SHP77 treated with DMSO at 0.1 percent for 48 hours (cell line): Measurements from ENCODE around the gene HOXB7.

ENCODE experiments used
- DNase-seq: peaks from one replicate; lab custom pipeline; 2025; lab: John Stamatoyannopoulos, UW

HOXB7 gene

DNA sequence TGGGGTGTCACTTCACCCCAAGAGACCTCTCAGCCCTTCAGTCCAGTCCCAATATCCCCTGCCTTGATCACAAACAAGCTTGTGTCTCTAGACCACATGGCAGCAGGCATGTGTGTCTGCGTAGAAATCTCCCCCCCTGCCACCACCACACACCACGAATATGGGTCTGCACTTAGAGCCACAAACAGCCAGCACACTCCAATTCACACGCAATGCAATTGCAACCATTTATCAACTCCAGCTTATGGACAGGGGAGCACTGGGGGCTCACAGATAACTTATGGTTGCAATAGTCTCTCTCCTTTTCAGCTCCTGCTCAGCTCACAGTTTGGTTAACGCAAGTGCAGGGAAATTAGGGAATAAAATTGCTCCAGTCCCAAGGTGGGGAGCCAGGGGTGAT is 12.8 kb upstream of the HOXB7 start:
- no peak for DNase-seq

GRCh38 chr17:48622857-48623256 is 12.0 kb upstream of the HOXB7 start:
- no peak for DNase-seq

- DNase-seq: no peak
Measured at GRCh38 chr17:48621410-48622392, 10.9 kb upstream of the HOXB7 start.

DNA sequence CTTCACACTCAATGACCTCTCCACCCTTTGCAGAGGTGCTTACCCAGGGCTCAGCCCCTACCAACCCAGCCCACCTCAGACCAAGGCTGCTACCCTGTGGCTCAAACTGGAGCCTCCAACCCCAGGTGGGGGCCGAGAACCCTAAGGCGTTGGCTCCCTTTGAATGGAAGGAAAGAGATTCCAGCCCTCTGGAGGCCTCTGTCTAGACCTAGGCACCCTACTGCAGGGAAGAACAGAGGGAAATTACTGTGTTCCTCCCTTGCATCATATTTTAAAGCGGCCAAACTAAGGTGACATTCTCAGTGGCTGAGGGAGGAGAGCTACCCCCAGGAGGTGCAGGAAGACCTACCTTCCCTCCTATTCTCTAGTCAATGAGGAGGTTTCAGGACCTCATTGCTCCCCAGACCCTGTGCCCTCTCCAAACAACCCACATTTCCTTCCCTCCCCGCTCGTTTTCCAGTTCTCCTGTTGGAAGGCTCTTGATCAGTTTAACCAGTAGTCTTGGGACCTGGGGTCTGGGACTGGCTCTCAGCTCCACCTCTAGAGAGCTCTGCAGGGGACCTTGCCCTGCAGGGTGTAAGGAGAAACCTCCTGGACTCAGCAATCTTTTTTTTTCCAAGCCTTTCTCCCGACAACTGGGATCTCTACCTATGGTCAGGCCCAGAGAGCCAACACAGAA is 9.8 kb upstream of the HOXB7 start:
- no peak for DNase-seq

- DNase-seq: no peak
Measured at GRCh38 chr17:48619826-48620449, 9.1 kb upstream of the HOXB7 start.

DNA sequence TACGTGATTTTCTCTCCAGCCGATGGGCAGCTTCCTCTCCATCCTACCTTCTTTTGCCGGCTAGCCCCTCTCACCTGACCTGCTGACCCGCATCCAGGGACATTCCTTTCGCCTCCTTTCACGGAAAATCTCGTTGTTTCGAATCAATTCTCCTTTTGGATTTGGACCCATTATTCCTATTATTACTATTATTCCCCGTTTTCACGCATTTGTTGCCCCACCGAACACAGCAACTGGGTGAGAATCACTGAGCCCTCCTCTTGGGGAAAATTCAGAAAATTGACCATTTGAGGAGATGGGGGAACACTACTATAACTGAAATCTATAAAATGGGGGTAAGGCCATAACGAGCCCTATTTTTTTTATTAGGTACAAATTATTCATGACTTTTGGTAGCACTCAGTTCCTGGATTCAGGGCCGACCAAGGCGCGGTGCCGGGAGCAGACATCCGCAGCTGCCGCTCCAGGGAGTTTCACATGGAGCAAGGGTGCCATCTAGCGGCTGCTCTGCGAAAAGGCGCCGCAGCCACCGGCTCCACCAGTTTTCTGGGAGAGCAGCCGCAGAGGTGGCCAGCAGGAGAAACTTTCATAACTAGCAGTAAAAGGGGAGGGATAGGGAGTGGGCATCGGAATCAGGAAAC is 7.6 kb upstream of the HOXB7 start:
- peak; percentile 76 for DNase-seq

- no peak for DNase-seq
Measured at GRCh38 chr17:48617471-48618255, 6.8 kb upstream of the HOXB7 start.

DNA sequence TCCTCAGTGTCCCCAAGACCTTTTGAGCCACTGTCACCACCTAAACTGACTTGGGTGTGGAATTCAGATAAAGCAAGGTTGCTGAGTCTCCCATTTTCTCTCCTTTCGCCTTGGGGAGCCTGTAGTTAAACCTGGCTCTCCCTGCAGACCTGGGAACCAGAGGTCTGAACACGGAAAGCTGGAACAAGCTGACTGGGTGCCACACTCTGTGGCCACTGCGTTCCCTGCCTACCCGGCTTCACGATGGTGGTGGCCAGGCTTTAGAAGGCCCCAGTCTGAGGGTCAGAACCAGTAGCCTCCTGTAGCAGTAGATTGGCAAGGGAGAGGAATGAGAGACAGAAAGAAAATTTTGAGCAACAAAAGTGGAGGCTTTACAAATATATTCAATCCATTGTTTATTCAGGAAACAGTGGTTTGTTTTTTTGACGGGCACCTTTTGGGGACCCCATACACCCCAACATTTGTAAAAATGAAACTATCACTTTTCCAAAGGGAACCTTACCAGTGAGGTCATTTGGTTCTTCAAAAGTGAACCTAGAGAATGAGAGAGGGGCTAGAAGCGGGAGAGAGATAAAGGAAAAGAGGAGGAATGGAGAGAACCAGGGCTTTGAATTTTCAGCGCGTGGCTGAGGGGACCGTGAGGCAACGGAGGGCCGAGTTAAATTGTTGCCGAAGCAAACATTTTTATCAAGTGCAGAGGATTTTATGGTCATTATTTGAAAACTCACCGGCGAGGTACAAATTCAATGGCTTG is 6.1 kb upstream of the HOXB7 start:
- no peak for DNase-seq

- DNase-seq: no peak
Measured at GRCh38 chr17:48615963-48616716, 5.3 kb upstream of the HOXB7 start.

DNA sequence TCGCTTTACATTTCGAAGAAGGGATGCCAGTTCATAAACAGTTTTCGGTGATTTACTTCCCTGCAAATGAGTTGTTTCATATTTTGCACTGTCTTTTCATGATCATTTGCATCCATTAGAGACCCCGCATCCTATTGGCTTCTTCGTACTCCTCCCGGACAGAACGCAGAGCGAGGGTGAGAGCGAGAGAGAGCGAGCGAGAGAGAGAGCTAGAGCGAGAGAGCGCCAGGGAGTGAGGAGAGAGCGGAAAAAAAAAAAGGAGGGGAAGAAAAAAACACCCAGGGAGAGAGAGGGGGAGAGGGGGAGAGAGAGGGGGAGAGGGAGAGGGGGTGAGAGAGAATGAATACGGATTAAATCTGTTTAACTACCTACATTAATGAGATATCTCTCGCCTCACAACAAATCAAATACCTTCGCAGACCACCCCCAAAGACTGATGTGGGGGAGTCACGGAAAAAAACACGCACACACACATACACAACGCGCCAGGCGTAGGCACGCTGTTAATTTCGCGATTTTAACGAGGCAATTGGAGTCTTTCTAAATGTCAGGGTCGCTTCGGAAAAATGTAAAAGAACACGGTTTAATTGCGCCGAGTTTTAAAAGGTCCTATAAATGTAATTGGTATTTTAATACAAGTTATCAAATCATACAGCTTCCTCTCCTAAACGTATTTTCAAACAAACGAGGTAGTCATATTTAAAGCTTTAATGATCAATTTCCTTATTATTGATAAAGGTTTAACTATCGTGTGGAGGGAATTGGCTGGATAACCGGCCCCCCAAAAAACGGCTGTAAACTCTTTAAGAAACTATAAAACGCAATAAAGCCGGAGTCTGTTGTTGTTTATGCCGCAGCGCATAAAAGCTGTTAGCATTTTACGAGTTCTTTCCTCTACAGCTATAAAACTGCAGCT is 4.5 kb upstream of the HOXB7 start, which contains the start of gene HOXB8:
TSS of gene HOXB8 (minus strand) at position 246 of the 916 bp plus-strand sequence. CDS start 588 bp downstream, outside the sequence.
- no peak for DNase-seq

DNA sequence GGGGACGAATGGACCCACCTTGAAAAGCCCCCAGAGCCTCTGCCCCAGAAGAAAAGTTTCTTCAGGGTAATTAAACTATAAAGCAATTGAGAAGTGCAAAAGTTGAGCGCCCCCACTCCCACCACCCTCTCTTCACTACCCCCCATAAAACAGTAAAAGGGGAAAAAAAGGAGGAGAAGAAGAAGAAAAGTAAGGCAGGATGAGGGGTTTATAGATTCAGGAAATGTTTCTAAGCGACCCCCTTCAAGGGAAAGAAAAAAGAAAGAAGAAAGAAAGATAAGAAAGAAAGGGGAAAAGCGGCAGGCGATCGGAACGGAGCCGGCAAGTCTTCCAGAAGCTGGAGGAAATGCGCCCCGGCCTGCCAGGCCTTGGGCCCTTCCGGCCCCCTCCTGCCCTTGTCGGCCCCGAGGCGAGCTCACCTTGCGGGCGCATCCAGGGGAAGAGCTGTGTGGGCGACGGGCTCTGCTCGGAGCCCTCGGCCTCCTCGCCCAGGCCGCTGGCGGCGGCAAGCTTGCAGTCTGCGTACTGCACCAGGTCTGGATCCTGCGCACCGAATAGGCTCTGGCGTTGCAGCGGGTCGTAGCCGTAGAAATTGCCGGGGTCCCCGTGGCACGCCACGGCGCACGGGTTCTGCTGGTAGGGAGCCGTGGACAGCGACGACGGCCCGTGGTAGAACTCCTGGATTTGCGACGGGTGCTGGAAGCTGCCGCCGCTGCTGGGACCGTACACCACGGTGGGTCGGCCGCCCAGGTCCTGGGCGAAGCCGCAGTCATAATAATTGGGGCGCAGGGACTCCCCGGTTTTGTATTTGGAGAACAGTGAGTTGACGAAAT is 3.3 kb upstream of the HOXB7 start:
- peak; percentile 9 for DNase-seq

DNA sequence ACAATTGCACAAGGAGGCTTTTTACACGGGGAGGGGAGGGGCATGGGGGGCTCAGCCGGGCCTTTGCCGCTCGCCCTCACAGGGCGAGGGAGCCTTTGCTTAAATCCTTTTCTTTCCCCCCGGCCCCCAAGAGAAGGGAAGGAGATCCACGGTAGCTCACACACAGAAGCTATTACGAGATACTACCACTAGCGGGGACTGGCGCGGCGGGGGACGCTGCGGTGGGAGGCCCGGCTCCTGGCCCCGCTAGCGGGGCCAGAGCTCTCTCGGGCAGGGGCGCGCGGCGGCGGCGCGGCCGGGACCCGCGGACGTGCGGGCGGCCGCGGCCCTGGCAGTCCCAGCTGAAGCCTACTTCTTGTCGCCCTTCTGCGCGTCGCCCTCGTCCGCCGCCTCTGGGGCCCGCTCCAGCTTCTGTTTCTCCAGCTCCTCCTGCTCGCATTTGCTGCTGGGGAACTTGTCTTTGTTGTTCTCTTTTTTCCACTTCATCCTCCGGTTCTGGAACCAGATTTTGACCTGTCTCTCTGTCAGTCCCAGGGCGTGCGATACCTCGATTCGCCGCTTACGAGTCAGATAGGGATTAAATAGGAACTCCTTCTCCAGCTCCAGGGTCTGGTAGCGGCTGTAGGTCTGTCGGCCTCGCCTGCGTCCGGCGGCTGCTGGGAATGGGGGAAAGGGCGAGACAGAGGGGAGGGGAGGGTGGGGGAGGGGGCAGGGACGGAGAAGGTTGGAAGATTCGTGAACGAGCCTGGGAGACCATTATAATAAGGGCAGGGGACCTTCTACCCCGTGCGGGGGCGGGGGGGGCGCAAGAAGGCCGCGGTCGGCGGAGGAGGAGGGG is 2.3 kb upstream of the HOXB7 start:
- peak; percentile 34 for DNase-seq

DNA sequence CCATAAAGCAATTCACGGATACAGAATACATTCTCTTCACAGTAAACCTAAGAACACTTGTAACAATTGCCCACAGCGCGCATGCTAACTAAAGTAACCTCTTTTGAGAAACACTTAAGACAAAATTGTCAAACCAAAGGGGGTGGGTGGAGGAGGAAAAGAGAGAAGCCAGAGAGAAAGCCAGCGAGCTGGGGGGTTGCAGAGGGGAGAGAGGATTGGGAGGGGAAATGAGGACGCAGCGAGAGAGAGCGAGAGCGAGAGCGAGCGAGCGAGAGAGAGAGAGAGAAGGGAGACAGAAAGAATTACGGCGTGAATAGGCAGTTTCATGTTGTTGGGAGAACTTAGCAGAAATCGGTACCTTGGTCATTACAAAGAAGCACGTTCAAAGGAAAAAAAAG is 1.6 kb upstream of the HOXB7 start:
- peak; percentile 60 for DNase-seq

DNA sequence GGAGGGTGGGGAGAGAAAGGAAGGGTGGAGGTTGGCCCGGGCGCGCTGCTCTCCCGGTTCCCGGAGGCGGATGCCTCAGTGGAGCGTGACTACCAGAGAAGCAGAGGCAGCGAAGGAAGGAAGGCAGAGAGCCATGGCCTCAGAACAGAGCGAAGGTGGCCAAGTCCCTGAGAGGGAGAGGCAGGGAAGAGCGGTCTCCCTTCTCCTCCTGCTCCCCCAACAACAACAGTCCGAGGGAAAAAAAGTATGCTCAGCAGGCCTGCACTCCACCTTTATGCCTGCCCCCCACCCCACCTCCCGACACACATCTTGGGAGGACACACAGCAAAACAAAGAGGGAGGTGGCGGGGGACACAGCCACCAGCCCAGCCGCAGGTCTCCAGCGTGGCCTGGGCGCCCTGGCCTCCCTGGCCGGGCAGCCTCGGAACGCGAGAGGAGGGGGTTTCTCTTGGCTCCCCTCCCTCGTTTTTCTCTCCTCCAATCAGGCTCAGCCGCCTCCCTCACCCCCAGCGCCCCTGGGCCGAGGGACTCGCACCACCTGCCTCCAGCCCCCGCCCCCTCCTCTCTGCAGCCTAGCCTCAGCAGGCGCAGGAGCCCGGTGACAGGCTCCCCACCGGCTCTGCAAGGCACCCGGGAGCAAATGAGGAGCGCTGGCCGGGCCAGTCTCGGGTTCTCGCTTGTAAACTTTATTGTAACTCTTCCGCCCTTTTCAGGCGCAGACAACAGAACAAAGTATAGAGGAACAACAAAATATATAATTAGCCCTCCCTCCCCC is 1.1 kb upstream of the HOXB7 start:
- peak; percentile 88 for DNase-seq

GRCh38 chr17:48611213-48611612 is 396 bp upstream of the HOXB7 start:
- DNase-seq: peak; percentile 40

- DNase-seq: no peak
Measured at GRCh38 chr17:48609759-48610281, 997 bp downstream of the HOXB7 start.
